ENCODE results near the gene DNAJC7. TPM values are rescaled to one million over a fixed set of nuclear protein-coding genes. Genes with fewer than 3 reads are reported as not detected.
"Not testable (repeated sequence)": the region's sequence is repeated elsewhere in the genome, so short reads cannot be mapped to it uniquely, and the experiment has no call there.

The DNAJC7 gene
- total RNA-seq, 1 donor from 2014 or later, result 107 TPM

DNA sequence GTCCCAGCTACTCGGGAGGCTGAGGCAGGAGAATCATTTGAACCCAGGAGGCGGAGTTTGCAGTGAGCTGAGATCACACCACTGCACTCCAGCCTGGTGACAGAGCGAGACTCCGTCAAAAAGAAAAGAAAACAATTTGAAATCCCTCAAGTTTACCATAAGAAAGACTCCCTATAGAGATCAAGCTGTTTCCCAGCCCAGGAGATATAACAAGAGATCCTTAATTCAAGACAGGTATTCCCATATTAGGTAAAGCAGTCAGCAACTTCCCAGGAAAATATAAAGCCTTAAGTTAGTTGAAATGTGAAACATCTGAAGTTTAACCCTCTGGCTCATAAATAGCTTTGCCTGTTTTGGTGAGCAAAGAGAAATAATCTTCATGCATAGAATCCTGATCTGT, 4.9 kb downstream of the DNAJC7 start:
- not testable (repeated sequence) for DNase-seq (ENCODE audit: low read depth)

DNA sequence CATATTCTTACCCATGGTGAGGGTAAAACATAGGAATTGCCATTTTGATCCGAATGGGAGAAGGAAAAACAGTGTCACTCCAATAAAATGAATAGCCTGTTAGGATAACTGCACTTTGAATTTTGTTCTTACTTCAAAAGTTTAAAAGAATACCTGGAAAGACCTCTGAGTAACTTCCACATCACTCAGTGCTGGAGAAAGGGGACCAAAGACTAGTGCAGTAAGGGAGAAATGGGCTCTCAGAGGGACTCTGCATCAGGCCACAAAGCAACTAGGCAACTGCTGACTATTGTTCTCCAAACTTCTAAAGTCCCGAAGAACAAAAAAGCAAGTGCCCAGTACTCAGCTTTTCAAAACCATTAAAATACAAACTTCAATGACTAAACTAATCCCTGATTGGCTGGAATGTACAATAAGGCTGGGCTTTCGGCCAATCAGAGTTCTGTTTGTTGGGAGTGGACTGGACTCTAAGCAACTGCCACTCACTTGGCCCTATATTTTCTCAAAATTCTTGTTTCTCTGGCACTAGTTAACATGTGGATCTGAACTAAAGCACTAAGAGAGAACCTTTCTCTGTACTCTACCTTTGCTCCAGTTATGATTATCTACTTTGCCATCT, 6.2 kb downstream of the DNAJC7 start:
- peak; percentile 49 for DNase-seq (ENCODE audit: low read depth)

DNA sequence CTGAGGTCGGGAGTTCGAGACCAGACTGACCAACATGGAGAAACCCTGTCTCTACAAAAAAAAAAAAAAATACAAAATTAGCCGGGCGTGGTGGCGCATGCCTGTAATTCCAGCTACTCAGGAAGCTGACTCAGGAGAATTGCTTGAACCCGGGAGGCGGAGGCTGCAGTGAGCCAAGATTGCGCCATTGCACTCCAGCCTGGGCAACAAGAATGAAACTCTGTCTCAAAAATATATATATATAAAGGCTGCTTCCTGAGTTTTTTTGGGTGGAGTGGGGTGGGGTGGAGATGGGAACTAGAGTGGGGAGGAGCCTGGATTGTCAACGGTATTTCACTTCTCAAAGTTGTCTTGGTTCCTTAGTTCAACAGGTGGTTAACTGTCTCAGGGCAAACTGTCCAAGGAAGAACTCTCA, 7.0 kb downstream of the DNAJC7 start:
- peak; percentile 58 for DNase-seq (ENCODE audit: low read depth)

DNA sequence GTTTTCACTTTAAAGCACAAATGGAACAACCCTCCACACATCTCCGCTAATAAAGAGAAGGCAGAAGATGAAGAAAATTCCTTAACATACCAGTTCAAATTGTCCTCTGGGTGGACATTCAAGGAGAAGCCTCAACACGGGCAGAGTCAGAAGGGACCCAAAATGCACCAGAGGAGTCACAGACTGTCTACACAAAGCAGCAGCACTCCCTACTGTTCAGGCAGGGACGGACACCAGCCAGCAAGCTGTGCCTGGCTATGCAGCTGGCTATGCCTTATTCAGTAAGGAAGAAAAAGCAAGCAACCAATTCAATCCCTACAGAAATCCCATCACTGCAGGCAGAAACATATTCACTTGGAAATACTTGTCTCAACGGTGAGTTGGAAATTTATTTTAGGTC, 8.1 kb downstream of the DNAJC7 start:
- no peak for DNase-seq (ENCODE audit: low read depth)

DNA sequence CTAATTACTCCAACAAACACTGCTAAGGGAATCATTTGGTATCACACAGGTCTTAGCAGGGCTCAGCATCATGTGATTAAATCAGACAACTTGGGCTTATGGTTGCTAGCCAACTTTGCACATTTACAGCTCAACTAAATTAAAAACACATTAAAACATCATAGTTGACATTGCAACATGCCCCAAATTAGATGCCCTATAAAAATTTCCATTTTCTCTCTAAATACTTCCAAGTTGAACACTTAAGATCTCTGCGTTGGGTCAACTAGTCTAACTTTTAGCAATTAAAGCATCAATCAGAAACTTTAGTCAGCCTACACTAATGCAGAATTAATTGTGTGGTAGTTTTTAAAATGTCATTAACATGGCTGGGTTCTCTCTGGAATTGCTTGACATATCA, 12.1 kb downstream of the DNAJC7 start:
- DNase-seq (ENCODE audit: low read depth), result no peak

DNA sequence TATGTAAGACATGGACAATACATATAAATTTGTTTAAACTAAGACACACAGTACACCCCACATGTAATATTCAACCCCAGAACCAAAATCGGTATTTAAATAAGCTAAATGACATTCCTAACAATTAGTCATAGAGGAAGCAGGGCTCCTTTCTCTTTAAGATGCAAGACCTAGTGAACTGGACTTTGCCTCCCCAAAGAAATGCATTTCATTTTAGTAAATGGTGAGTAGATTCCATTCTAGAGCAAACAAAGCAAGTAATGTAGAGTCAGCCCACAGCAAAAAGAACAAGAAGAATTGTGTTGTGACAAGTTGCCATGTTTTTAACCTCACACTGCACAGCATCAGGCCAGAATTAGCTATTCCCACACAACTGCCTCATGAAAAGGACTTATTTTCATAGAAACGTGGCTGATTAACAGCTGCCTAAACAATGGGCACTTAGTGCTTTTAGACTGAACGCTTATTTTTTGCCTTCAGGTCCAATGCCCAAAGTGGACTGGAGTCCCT, 14.4 kb downstream of the DNAJC7 start:
- DNase-seq (ENCODE audit: low read depth), result peak; percentile 84

DNA sequence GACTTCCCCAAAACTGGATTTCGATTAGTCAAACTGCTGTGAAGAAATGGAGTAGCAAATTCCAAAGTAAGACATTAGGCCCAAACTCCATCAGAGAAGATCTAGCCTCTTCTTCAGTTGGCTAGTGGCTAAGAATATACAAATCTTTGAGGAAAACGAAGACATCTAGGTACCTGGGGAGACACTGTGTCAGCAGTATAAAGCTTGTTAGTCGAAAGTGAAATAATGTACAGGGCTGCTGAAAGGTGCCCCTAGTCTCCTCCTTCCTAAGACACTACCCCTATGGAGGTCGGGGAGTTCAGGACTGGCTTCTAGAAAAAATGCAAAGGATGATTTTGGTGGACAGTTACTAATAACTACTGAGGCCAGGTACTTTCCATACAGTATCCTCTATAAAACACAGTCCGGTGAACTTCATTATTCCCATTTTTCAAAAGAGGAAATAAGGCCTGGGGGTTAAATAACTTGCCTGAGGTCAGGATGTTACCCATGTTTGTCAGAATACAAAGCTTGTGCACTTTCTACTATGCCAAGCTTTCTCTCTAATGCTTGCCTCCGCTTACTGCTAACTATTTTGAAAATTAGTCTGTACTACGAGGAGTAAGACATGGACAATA, 15.0 kb downstream of the DNAJC7 start:
- DNase-seq (ENCODE audit: low read depth), result no peak

DNA sequence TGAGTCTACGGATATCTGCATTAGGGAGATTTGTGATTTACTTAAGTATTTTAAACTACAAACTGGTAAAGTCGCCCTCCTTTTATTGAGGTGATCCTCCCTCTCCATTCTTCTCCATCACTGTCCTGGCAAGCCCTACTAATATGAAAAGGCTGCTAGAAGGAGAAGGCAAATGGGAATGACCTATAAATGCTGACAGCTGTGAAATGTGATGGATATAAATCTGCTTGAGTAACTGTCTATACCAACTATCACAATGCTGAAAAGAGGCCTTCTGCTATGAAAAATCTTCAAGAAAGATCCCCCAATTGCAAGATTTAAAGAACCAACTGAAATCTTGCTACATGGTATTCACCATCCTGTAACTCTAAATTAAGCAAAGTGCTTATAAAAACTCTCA, 15.5 kb downstream of the DNAJC7 start:
- no peak for DNase-seq (ENCODE audit: low read depth)

DNA sequence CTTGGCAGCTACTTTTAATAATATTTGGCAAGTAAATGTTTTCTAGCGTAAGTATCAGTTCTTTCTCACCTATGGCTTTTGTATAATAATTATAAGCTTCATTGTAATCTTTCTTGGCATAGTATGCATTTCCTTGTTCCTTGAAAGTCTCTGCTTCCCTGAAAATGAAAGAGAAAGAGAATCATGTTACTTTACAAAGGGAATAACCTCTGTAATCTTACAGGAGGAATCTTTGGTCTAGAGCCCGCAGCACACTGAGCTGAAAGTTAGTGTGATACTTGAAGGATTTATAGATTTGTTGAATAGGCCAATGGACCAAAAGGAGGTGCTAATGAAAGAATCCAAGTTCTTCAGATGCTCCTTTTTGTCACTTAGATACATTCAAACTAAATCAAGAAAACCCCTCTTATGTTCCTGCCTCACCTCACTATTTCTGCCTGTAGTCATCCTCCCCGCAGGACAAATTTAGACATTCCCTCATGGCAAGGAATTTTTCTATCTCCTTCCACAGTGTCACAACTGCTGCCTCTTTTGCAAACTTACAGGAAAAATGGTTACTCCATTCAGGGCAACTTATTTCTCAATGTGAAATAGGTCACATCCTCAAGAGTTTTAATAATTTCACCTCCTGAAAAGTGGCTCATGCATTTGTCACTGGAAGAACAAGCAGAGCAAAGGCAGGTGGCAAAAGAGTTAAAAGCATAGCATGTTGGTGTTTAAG, 16.7 kb downstream of the DNAJC7 start:
- no peak for DNase-seq (ENCODE audit: low read depth)

DNA sequence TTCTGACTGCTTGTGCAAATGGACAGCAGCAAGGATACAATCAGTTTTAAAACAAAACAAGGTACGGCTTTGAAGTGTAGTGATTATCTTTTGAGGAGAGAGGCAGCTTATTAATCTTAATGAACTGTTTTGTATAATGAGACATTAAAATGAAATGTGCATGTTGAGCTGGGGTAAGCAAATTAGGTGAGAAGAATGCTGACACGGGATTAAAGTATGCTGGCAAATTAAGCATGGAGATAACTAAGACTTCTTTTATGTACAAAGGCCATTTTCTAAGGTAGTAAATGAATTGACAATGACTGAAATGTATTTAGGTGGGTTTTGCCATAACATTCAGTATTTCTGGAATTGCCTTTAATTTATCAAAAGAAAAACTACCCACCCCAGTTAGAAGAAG, 18.7 kb downstream of the DNAJC7 start:
- no peak for DNase-seq (ENCODE audit: low read depth)

DNA sequence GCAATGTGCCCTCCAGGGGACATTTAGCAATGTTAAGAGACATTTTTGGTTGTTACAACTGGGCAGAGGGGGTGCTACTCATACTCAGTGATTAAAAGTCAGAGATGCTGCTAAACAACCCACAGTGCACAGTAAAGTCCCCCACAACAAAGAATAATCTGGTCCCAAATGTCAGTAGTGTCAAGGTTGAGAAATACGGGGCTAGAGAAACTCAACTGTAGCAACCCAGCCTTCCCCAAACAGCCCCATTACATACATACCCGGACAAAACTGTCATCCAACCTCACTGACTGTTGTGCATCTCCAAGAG, 20.4 kb downstream of the DNAJC7 start:
- DNase-seq (ENCODE audit: low read depth), result no peak

DNA sequence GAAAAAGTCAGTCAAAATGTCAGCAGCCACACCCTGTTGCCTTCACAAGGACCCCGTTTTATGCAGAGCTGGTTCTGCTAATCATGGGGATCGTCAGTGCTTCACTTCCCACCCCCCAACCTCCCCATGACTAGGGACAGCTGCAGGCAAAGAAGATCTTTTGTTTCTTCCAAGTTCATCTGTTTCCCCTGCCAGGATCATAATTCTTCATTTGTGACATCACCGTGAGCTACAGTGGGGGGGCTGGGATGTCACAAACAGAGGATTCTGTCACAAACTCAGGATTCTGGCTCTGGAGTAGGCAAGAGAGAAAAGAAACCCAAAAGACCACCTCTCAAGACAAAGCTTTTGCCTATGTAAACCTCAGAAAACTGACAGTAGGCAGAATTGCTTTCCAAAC, 24.7 kb downstream of the DNAJC7 start:
- DNase-seq (ENCODE audit: low read depth), result no peak

DNA sequence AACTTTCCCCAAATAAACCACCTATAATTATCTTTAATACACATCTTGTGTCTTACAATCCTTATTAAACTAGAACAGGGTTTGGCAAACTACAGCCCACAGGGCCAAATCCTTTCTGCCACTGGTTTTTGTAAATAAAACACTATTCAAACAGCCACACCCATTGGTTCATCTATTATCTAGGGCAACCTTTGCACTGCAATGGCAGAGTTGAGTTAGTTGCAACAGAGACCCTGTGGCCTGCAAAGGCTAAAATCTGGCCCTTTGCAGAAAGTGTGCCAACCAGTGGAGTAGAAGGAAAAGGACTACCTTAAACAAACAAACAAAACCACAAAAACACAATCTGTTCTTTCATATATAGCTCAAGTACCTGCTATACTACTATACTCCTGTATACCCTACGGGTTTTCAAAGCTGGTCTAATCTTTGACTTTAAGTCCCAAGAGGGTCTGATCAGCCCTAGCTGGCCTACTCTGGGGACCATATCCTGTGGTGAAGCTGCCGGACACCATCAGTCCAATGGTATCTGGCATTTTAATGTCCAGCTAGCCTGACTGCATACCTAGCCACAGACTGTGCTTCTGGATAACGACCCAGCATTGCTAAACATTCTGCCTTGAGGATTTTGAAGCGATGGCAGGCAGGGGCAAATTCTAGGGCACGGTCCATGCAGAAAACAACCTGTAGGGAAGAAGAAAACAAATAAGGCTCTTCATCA, 27.4 kb downstream of the DNAJC7 start:
- DNase-seq (ENCODE audit: low read depth), result no peak

DNA sequence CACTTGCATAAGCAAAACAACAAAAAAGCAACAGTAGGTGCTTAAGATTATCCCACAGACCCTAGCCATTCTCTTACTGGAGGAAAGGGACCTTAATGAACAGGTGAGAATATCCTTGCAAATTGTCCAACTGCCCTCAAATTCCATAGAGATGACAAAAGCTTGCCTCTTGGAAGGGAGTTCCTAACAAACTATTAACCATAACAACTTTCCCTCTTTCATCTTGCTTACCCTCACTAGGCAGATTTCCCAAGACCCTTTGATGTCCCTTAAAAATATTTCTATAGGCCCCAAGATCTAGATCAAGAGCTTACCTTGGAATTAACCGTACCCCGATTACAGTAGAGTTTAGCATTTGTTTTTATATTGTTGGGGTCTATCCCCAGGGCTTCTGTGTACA, 28.8 kb downstream of the DNAJC7 start:
- no peak for DNase-seq (ENCODE audit: low read depth)

DNA sequence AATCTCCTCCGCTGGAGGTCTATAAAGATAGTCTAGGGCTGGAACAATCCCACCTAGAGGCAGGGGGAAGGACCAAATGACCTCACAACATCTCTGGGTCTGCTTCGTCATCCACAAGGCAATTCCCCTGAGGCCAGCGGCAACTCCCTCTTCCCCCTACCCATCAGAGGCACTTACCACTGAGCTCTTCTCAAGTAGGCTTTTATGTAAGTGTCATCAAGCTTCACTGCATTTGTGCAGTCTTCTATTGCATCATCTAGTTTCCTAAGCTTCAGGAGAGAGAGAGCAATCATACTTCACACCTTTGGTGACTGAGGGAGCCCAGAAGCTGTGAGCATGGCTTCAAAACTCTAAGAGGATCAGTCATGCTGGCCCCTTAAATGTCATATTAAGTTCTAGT, 29.6 kb downstream of the DNAJC7 start:
- peak; percentile 40 for DNase-seq (ENCODE audit: low read depth)

DNA sequence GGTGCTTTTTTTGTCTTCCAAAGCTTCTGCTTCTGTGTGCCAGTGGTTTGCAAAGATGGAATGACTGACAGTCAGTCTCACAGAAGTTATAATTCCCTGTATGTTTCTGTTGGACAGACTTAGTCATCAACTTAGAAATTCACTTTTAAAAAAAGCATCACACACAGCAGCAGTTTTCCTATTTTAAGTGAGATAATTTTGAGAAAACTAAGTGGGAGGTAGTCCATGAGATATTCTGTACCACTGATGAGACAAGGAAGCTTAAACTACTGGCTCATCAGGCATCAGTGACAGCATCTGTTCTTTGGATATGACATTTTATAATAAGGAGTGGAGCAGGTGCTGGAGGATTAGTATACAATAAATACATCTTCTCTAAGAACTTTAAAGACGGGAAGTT, 30.6 kb downstream of the DNAJC7 start:
- DNase-seq (ENCODE audit: low read depth), result no peak

DNA sequence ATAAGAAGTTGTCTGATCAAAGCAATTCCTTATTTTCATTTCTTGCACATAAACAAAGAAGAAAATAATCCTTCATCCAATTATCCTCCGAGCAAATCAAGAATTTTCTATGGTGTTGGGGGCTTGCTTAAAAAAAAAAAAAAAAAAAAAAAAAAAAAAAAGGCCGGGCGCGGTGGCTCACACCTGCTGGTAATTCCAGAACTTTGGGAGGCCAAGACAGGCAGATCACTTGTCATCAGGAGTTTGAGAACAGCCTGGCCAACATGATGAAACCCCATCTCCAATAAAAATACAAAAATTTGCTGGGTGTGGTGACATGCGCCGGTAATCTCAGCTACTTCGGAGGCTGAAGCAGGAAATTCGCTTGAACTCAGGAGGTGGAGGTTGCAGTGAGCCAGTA, 31.3 kb downstream of the DNAJC7 start:
- DNase-seq (ENCODE audit: low read depth), result no peak

DNA sequence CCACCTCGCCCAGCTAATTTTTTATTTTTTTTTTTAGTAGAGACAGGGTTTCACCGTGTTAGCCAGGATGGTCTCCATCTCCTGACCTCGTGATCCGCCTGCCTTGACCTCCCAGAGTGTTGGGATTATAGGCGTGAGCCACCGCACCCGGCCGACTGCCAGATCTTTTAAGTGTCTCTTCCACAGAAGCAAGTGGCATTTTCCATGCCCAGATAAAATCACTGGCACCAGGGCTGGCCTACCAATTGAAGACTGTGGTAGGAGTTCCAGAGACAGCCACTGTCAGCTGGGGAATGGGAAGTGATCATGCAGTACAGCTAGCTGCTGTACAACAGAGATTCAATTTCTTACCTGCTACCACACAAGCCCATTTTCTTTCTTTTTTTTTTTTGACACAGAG, 32.8 kb downstream of the DNAJC7 start:
- no peak for DNase-seq (ENCODE audit: low read depth)

DNA sequence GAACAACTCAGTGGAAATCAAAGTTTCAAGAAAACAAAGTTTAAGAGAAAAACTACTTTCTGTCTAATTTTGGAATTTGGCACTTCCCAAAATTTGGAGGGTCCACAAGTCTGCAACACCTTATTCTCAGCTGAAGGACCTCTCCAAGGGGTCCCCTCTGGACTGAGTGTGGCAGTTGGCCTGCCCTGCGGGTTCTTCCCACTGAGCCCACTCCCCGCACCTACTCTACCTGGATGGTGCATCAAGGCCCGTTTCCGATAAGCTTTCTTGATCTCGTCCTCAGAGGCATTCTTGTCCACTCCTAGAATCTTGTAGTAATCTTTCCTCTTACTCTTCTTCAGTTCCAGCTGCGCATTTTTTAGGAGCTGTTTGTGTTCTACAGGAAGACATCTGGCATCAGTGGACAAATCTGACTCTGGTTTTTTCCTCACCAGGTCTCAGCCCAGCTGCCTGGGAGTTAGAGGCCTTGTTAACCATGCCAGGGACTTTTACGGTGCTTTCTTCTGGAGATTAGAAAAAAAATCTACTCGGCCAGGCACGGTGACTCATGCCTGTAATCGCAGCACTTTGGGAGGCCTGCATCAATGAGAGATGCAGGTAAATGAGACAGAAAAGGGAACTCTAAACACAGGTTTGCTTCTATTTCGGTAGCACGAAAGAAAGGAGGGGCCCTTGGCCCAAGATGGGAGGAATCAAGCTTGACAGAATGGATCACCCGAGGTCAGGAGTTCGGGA, 35.0 kb downstream of the DNAJC7 start:
- peak; percentile 62 for DNase-seq (ENCODE audit: low read depth)

DNA sequence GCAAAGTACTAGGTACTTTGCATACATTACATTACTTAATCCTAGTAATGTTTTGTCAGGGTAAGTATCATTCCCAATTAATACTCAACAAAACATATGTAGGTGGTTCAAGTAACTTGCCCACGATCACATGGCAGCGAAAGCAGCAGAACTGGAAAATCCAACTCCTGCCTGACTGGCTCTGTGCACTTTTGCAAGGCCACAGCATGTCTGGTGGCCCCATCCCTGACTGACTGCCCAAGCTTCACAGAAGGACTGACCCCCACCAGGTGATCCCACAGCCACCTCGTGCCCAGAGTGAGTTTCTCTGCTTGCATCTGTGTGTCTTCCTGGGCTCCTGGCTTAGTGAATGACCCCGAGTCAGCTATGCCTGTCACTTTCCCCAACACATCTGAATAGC, 39.2 kb downstream of the DNAJC7 start:
- DNase-seq (ENCODE audit: low read depth), result no peak

DNA sequence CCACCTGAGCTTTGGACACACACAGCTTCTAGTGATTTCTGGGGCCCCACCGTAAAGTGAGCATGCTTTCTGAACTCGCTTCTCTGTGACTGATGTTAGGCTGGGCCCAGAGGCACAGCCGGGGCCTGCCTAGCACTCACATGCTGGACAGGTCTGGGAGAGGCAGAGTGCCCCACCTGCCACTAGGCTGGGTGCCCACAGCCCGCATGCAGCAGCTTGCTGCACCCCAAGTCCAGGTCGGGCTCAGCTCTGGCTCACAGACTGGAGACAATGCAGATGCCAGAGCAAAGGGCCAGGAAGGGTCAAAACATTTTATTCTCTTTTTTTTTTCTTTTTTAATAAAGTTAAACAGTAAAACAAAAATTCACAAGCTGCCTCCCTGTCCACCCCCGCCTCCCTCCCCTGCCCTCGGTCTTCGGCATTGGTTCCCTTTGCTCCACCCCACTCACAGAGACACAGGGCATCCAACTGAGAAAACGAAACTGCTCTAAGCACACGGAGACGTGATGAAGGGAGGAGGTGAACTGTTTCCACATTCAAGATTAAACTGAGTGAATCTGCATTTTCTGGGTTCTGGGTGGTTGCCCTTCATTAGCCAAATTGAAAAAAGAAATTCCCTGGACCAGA, 41.0 kb downstream of the DNAJC7 start:
- peak; percentile 30 for DNase-seq (ENCODE audit: low read depth)
